Pancreas (tissue), 10 donors: Measurements from ENCODE around the gene CDC73. TPM values are rescaled to one million over a fixed set of nuclear protein-coding genes. Genes with fewer than 3 reads are reported as not detected.

Experiments used
- ATAC-seq, 4 donors: fragments of 200-7000 bp; cut with Tn5 transposase; one replicate each; pipeline versions ENCODE4 v1.8.0 to v1.9.1; 2020; ENCODE audit warnings: mild to moderate bottlenecking in 4 of 4, moderate library complexity in 4 of 4
- DNase-seq, 6 donors: peaks; one replicate each; pipeline ENCODE4 v3.0.0-alpha.2; 2020
- FAIRE-seq: peaks from 2 replicates; lab custom pipeline; 2012; peaks lifted over from hg19 to GRCh38; lab: Jason Lieb, UNC
- H3K27ac ChIP-seq, 4 donors: fragments of 200-600 bp; sonication (generic); 1 replicate in 3 of 4; 2 replicates in 1 of 4; pipeline versions ENCODE4 v1.5.0 to v1.8.0; 2020
- H3K27me3 ChIP-seq, 4 donors: fragments of 200-600 bp; one replicate each; pipeline ENCODE4 v1.8.0; 2021
- H3K36me3 ChIP-seq, 3 donors: fragments of 200-600 bp; sonication (generic) in 1 of 3; one replicate each; pipeline versions ENCODE4 v1.5.0 to v1.8.0; 2020 to 2021
- H3K4me1 ChIP-seq, 3 donors: fragments of 200-600 bp; one replicate each; pipeline ENCODE4 v1.8.0; 2021
- H3K4me3 ChIP-seq, 4 donors: fragments of 200-600 bp; sonication (generic) in 2 of 4; one replicate each; pipeline versions ENCODE4 v1.5.0 to v1.8.0; 2020 to 2021
- H3K9me3 ChIP-seq, 4 donors: fragments of 200-600 bp; one replicate each; pipeline ENCODE4 v1.8.0; 2021
- WGBS, 2 donors: extraction: QIAGEN DNeasy Blood & Tissue Kit; methylation state at CpG; one replicate each; pipeline ENCODE4 v1.1.7; 2013; 5-methylcytosine and 5-hydroxymethylcytosine counted together
- intact Hi-C, 3 donors: fragments of 100-400 bp; cut with DNase I; formaldehyde crosslinking; loops; one replicate each; pipeline versions ENCODE4 v1.11.1 to v1.14.2; 2022
- polyA plus RNA-seq, 2 donors: library from polyadenylated mRNA; stranded (reverse); fragments of 200-250 nt; gene quantifications; one replicate each; pipeline ENCODE4 v1.2.3, GENCODE V29; 2013
- total RNA-seq, 6 donors: library from RNA; stranded (reverse); fragmentation: NEBNext Ultra II Directional in 4 of 6; extraction: Animal tissue kit (Norgen Biotek cat#: 25700) in 4 of 6; gene quantifications; one replicate each; pipeline versions ENCODE4 v1.2.1 to v1.2.4, GENCODE V29; 2021 to 2023
- TF ChIP-seq, protein P1 (sequence below), 4 donors: fragments of 200-600 bp; sonication (generic) in 3 of 4; IDR thresholded peaks; one replicate each; pipeline versions ENCODE4 v1.5.0 to v1.8.0; 2021; ENCODE audit warnings: antibody characterized with exemption in 4 of 4
- donor health status: healthy with polysubstance abuse.
- donor health status: DM: no; HTN: no; CAD: no; lungs with moderate emphysema.
- donor health status: DM: no; HTN: no; CAD: no.
- donor health status: control.
- donor health status: control.
- donor health status: Bipolar disorder and iron deficiency.
- donor health status: DM: yes; HTN: yes; CAD: no.
- donor health status: DM: no; HTN: no; CAD: no.
- donor health status: DM: no; HTN: no; CAD: no.
- donor health status: DM: yes; HTN: yes; CAD: no.

CDC73 gene
- 10 to 100 TPM; 19.1 to 33.7 (median 24.6) TPM for total RNA-seq
- 1 to 10 TPM; 3.4 to 6.6 TPM for polyA plus RNA-seq

DNA sequence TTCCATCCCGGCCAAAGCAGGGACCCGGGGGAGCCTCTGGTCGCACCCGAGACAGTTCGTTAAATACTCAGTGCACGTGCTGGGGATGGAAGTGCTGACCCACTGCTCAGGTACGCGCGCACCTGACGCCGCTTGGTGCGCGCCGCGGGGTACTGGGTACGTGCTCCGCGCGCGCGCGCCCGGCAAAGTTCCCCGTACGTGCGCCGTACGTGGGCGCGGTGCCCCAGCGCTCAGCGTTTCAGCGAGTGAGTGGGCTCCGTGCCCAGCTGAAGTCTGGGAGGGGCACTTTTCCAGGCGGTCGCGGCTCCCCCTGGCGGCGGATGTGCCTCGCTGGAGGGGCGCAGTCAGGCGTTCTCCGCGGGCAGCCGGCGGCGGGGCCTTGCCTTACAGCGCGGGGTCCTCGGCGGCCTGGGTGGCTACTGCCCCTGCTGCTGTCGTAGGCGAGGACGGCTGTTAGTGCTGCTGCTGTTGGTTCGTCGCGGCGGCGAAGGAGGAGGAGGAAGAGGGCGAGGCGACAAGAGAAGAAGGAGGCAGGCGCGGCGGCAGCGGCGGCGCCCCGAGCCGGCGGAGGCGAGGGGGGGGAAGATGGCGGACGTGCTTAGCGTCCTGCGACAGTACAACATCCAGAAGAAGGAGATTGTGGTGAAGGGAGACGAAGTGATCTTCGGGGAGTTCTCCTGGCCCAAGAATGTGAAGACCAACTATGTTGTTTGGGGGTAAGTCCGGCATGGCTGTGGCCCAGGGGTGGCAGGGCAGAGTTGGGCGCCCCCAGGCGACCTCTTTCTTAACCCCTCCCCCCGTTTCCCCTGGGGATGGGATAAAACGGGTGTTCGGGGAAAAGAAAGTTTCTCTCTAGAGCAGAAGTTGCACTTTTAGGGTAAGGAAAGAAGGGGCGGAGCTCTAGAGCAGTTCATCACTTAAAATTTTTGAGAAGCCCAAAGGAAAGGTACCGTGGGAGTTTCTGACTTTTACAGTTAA lies at the start of gene CDC73:
TSS of gene CDC73 (plus strand) at position 416 of the 978 bp plus-strand sequence. CDS start at position 586, 170 bp downstream.
- no peaks in the 10 kb centered on the region for H3K27me3 ChIP-seq
- intact Hi-C loops, result no loop called here
- FAIRE-seq (peak; percentile 67), DNase-seq (peak; percentile 95 to 100 (median 98)), ATAC-seq (peak; percentile 96 to 99 (median 98))
- TF ChIP-seq, protein P1, sequence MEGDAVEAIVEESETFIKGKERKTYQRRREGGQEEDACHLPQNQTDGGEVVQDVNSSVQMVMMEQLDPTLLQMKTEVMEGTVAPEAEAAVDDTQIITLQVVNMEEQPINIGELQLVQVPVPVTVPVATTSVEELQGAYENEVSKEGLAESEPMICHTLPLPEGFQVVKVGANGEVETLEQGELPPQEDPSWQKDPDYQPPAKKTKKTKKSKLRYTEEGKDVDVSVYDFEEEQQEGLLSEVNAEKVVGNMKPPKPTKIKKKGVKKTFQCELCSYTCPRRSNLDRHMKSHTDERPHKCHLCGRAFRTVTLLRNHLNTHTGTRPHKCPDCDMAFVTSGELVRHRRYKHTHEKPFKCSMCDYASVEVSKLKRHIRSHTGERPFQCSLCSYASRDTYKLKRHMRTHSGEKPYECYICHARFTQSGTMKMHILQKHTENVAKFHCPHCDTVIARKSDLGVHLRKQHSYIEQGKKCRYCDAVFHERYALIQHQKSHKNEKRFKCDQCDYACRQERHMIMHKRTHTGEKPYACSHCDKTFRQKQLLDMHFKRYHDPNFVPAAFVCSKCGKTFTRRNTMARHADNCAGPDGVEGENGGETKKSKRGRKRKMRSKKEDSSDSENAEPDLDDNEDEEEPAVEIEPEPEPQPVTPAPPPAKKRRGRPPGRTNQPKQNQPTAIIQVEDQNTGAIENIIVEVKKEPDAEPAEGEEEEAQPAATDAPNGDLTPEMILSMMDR (IDR thresholded peaks at IDR 0.05), result peak; percentile 87 to 98 (median 95)
- peak within 1 kb of the TSS; percentile 58 to 80 (median 70) for H3K4me3 ChIP-seq
- peak within 1 kb of the TSS; percentile 73 to 95 (median 91) for H3K27ac ChIP-seq
- no peaks in the 10 kb centered on the region for H3K36me3 ChIP-seq
- peaks cover 9 to 21% (median 14%) of the 10 kb centered on the region in 3 donors for H3K4me1 ChIP-seq
- no peaks in the 10 kb centered on the region for H3K9me3 ChIP-seq
- 0 to 1% methylated on average over 84 to 85 of the region's 85 CpGs for WGBS, 2 donors

DNA sequence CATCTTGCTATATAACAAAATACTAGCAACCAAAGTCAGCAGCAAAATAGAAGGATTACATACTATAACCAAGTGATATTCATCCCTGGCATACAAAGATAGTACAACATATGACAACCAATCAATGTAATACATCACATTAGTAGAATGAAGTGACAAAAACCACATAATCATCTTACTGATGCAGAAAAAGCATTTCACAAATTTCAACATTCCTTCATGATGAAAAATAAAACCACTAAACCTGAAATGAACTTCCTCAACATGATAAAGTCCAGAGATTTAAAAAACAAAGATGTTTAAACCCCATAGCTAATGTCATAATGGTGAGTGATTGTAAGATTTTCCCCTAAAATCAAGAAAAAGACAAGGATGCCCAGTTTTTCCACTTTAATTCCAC lies 43.8 kb upstream of the CDC73 start:
- TF ChIP-seq, protein P1 (IDR thresholded peaks at IDR 0.05), result no peak
- Histone ChIP-seq H3K27me3 (peaks cover 0 to 3% (median 0%) of the 10 kb centered on the region in 4 donors), H3K4me3 (no peak overlapping the region), H3K27ac (no peak overlapping the region), H3K9me3 (peaks cover 0 to 4% (median 0%) of the 10 kb centered on the region in 4 donors), H3K4me1 (no peaks in the 10 kb centered on the region), H3K36me3 (peaks cover 6 to 30% (median 8%) of the 10 kb centered on the region in 3 donors)
- FAIRE-seq (no peak), DNase-seq (no peak), ATAC-seq (no peak)
- intact Hi-C loops, result no loop called here

DNA sequence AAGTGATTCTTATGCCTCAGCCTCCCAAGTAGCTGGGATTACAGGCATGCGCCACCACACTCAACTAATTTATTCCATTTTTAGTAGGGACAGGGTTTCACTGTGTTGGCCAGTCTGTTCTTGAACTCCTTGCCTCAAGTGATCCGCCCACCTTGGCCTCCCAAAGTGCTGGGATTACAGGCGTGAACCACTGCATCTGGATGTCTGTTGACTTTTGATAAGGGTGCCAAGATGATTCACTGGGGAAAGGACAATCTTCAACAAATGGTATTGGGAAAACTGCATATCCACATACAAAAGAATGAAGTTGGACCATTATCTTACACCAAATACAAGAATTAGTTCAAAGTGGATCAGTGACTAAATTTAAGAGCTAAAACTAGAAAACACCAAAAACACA lies 42.6 kb upstream of the CDC73 start:
- ATAC-seq (no peak), DNase-seq (no peak), FAIRE-seq (no peak)
- Histone ChIP-seq H3K27me3 (peaks cover 0 to 3% (median 0%) of the 10 kb centered on the region in 4 donors), H3K27ac (no peak overlapping the region), H3K9me3 (peaks cover 0 to 4% (median 0%) of the 10 kb centered on the region in 4 donors), H3K4me1 (no peaks in the 10 kb centered on the region), H3K36me3 (peaks cover 6 to 42% (median 9%) of the 10 kb centered on the region in 3 donors), H3K4me3 (no peak overlapping the region)
- intact Hi-C loops, result no loop called here
- WGBS, 2 donors, result 78 to 86% methylated on average over 3 of the region's 3 CpGs
- TF ChIP-seq, protein P1 (IDR thresholded peaks at IDR 0.05), result no peak

DNA sequence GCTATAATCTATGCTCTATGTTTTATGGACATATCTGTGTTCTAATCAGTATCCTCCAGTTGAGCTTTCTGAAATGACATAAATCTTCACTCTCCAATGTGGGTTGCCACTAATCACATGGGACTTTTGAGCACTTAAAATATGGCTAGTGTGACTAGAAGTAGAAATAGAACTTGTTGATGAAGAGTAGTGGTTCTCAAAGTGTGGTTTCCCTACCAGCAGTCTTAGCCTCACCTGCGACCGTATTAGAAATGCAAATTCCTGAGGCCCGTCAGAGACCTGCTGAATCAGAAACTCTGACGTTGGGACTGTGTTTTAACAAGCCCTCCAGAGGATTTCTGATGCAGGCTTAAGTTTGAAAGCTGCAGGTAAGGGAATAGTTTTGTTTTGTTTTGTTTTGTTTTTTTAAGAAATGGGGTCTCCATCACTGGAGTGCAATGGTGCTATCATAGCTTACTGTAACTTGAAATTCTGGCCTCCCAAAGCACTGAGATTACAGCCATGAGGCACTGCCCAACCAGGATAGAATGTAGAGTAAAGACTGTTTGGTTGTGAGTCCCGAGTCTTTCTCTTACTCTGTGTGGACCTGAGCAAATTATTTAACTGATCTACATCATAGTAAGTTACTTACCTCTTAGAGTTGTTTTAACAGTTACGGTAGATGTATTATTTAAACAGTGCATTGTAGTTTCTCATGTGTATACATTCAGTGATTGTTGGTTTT lies 38.3 kb upstream of the CDC73 start:
- DNase-seq, result no peak
- Histone ChIP-seq H3K9me3 (no peaks in the 10 kb centered on the region), H3K4me3 (no peak overlapping the region), H3K36me3 (peaks cover 0 to 37% (median 9%) of the 10 kb centered on the region in 3 donors), H3K27me3 (peaks cover 0 to 3% (median 0%) of the 10 kb centered on the region in 4 donors), H3K27ac (no peak overlapping the region), H3K4me1 (no peaks in the 10 kb centered on the region)
- no peak for ATAC-seq
- intact Hi-C loops, result no loop called here
- 86 to 90% methylated on average over 6 of the region's 6 CpGs for WGBS, 2 donors
- TF ChIP-seq, protein P1 (IDR thresholded peaks at IDR 0.05), result no peak
- no peak for FAIRE-seq
